Measurements from ENCODE around the gene TSPAN12.

Gene TSPAN12

GRCh38 chr7:120842121-120842621, 15.8 kb downstream of the TSPAN12 start:
- FAIRE-seq = no peak

- FAIRE-seq = no peak
Observed at GRCh38 chr7:120841608-120842007, 16.3 kb downstream of the TSPAN12 start.

- no peak for FAIRE-seq
Observed at GRCh38 chr7:120838281-120838682, 19.7 kb downstream of the TSPAN12 start.

- FAIRE-seq = no peak
Observed at GRCh38 chr7:120837599-120837998, 20.3 kb downstream of the TSPAN12 start.

- FAIRE-seq = no peak
Observed at GRCh38 chr7:120836556-120837115, 21.3 kb downstream of the TSPAN12 start.

GRCh38 chr7:120834726-120835125, 23.2 kb downstream of the TSPAN12 start:
- FAIRE-seq = no peak

GRCh38 chr7:120833546-120833945, 24.4 kb downstream of the TSPAN12 start:
- no peak for FAIRE-seq

GRCh38 chr7:120832803-120833202, 25.1 kb downstream of the TSPAN12 start:
- FAIRE-seq = no peak

GRCh38 chr7:120831260-120831659, 26.7 kb downstream of the TSPAN12 start:
- FAIRE-seq = no peak

GRCh38 chr7:120829487-120829886, 28.5 kb downstream of the TSPAN12 start:
- no peak for FAIRE-seq

GRCh38 chr7:120828528-120828927, 29.4 kb downstream of the TSPAN12 start:
- FAIRE-seq = no peak

- no peak for FAIRE-seq
Observed at GRCh38 chr7:120827371-120828118, 30.4 kb downstream of the TSPAN12 start.

GRCh38 chr7:120825576-120825975, 32.4 kb downstream of the TSPAN12 start:
- FAIRE-seq = no peak

GRCh38 chr7:120825152-120825551, 32.8 kb downstream of the TSPAN12 start:
- no peak for FAIRE-seq

- no peak for FAIRE-seq
Observed at GRCh38 chr7:120819861-120820260, 38.1 kb downstream of the TSPAN12 start.

GRCh38 chr7:120817851-120818250, 40.1 kb downstream of the TSPAN12 start:
- no peak for FAIRE-seq

- FAIRE-seq = no peak
Observed at GRCh38 chr7:120814253-120814939, 43.5 kb downstream of the TSPAN12 start.

- no peak for FAIRE-seq
Observed at GRCh38 chr7:120813546-120814252, 44.2 kb downstream of the TSPAN12 start.

GRCh38 chr7:120813089-120813488, 44.9 kb downstream of the TSPAN12 start:
- no peak for FAIRE-seq

GRCh38 chr7:120809260-120809659, 48.7 kb downstream of the TSPAN12 start:
- no peak for FAIRE-seq

GRCh38 chr7:120807390-120807789, 50.6 kb downstream of the TSPAN12 start:
- no peak for FAIRE-seq

GRCh38 chr7:120806669-120807068, 51.3 kb downstream of the TSPAN12 start:
- FAIRE-seq = no peak
